A549 treated with Hydrocortisone at 1 μM for 4 hours (cell line): ENCODE results near the gene SCGB1D2. TPM values are rescaled to one million over a fixed set of nuclear protein-coding genes. Genes with fewer than 3 reads are reported as not detected.

Experiments used
- total RNA-seq: library from RNA; stranded (reverse); fragments of 200-300 nt; extraction: Qiagen RNA extraction; gene quantifications from 5 replicates; pipeline ENCODE4 v1.2.3, GENCODE V29; 2022

SCGB1D2 gene
- 0.28 TPM in 1 of 5 replicates, not detected in the others for total RNA-seq

GRCh38 chr11:62242021-62242420, at the start of gene SCGB1D2:
Gene SCGB1D2, plus strand, starts transcription at chr11:62242239. Its CDS starts 69 bp downstream, at chr11:62242308.

GRCh38 chr11:62269654-62270278, 27.7 kb downstream of the SCGB1D2 start, which contains the start of gene SCGB2A2:
Gene SCGB2A2, plus strand, starts transcription at chr11:62270158. Its CDS starts 59 bp downstream, at chr11:62270217.

Other genes with a start within 250 kb of the SCGB1D2 start
- gene INCENP, start 118.2 kb upstream of the SCGB1D2 start, total RNA-seq = 42.2 to 56.6 TPM (median 52.6 TPM) in 5 replicates
- gene SCGB1D1, start 52.0 kb upstream of the SCGB1D2 start, total RNA-seq = not detected in 5 replicates
- not detected in 5 replicates for gene SCGB2A1, start 33.6 kb upstream of the SCGB1D2 start, total RNA-seq
- gene SCGB2A2, start 27.9 kb downstream of the SCGB1D2 start, total RNA-seq = not detected in 5 replicates
- not detected in 5 replicates for gene SCGB1D4, start 56.8 kb downstream of the SCGB1D2 start, total RNA-seq
- gene ASRGL1, start 95.2 kb downstream of the SCGB1D2 start, total RNA-seq = 9.2 to 13.4 TPM (median 12.2 TPM) in 5 replicates
- not detected in 5 replicates for gene SCGB1A1, start 176.8 kb downstream of the SCGB1D2 start, total RNA-seq